GM18951 (cell line): ENCODE data around the gene SLC16A10.
"Not testable (repeated sequence)": the region's sequence is repeated elsewhere in the genome, so short reads cannot be mapped to it uniquely, and the experiment has no call there.

Experiments used
- POLR2A ChIP-seq: IDR thresholded peaks from 4 replicates; pipeline ENCODE4 v1.6.1; 2011; ENCODE audit warnings: mild to moderate bottlenecking; ENCODE audit not compliant: insufficient read length, insufficient read depth; ENCODE audit errors: extremely low read depth
- in situ Hi-C: fragments of 300-500 bp; cut with MboI; formaldehyde crosslinking; loops from one replicate; pipeline ENCODE4 v1.12.0; 2022; ENCODE audit warnings: low sequenced_read_pairs, mixed read lengths, inconsistent platforms; ENCODE audit not compliant: unreplicated experiment

The SLC16A10 gene

GRCh38 chr6:111087106-111087835 is at the start of gene SLC16A10:
Gene SLC16A10, plus strand, starts transcription at chr6:111087503. Its CDS starts 250 bp downstream, at chr6:111087753.
- TF ChIP-seq POLR2A, result peak; percentile 82
- in situ Hi-C loops, result no loop called here

GRCh38 chr6:111038534-111039252 is 48.6 kb upstream of the SLC16A10 start:
- TF ChIP-seq POLR2A, result no peak
- in situ Hi-C loops, result no loop called here

- in situ Hi-C loops, result no loop called here
- no peak for TF ChIP-seq POLR2A
Observed at GRCh38 chr6:111041917-111042316, 45.4 kb upstream of the SLC16A10 start.

GRCh38 chr6:111047244-111047643 is 40.1 kb upstream of the SLC16A10 start:
- in situ Hi-C loops, result no loop called here
- TF ChIP-seq POLR2A, result no peak

GRCh38 chr6:111050261-111051023 is 36.9 kb upstream of the SLC16A10 start:
- TF ChIP-seq POLR2A, result no peak
- in situ Hi-C loops, result loop anchor here (10.0 kb wide), 1 partner anchor 154 kb away; no protein-coding TSS in a partner anchor

- in situ Hi-C loops, result loop anchor here (10.0 kb wide), 1 partner anchor 153 kb away; no protein-coding TSS in a partner anchor
Observed at GRCh38 chr6:111052171-111052570, 35.1 kb upstream of the SLC16A10 start.

GRCh38 chr6:111057074-111057752 is 30.1 kb upstream of the SLC16A10 start:
- TF ChIP-seq POLR2A, result no peak
- in situ Hi-C loops, result loop anchor here (10.0 kb wide), 1 partner anchor 148 kb away; no protein-coding TSS in a partner anchor

More at GRCh38 chr6:111052171-111052570, 35.1 kb upstream of the SLC16A10 start:
- TF ChIP-seq POLR2A, result no peak

GRCh38 chr6:111061508-111061907 is 25.8 kb upstream of the SLC16A10 start:
- no peak for TF ChIP-seq POLR2A
- in situ Hi-C loops, result no loop called here

GRCh38 chr6:111061985-111062384 is 25.3 kb upstream of the SLC16A10 start:
- in situ Hi-C loops, result not testable (repeated sequence)

- in situ Hi-C loops, result not testable (repeated sequence)
Observed at GRCh38 chr6:111062860-111063259, 24.4 kb upstream of the SLC16A10 start.

GRCh38 chr6:111068109-111068865 is 19.0 kb upstream of the SLC16A10 start:
- in situ Hi-C loops, result no loop called here
- TF ChIP-seq POLR2A, result no peak

- TF ChIP-seq POLR2A, result no peak
- in situ Hi-C loops, result no loop called here
Observed at GRCh38 chr6:111068866-111069234, 18.5 kb upstream of the SLC16A10 start.
